Ishikawa (cell line): ENCODE results near the gene HOXA9.

Source experiments
- CREB1 ChIP-seq: IDR thresholded peaks from 2 replicates; pipeline ENCODE4 v1.6.1; 2012; ENCODE audit warnings: low read depth
- EP300 ChIP-seq: IDR thresholded peaks from 2 replicates; pipeline ENCODE4 v1.6.1; 2012; ENCODE audit warnings: borderline replicate concordance
- FOXM1 ChIP-seq: IDR thresholded peaks from 2 replicates; pipeline ENCODE4 v1.6.1; 2012; ENCODE audit warnings: low read depth, borderline replicate concordance
- MAX ChIP-seq: IDR thresholded peaks from 2 replicates; pipeline ENCODE4 v1.6.1; 2012
- REST ChIP-seq: IDR thresholded peaks from 2 replicates; pipeline ENCODE4 v1.6.1; 2012; ENCODE audit warnings: low read depth, mild to moderate bottlenecking
- YY1 ChIP-seq: IDR thresholded peaks from 2 replicates; pipeline ENCODE4 v1.6.1; 2012; ENCODE audit warnings: low read depth

GRCh38 chr7:27181795-27182275 is 16.5 kb upstream of the HOXA9 start:
- TF ChIP-seq EP300 (no peak), FOXM1 (no peak), MAX (no peak), YY1 (no peak), REST (no peak), CREB1 (no peak)
